ENCODE results near the gene ARNT2. TPM values are rescaled to one million over a fixed set of nuclear protein-coding genes. Genes with fewer than 3 reads are reported as not detected.
"Not testable (repeated sequence)": the region's sequence is repeated elsewhere in the genome, so short reads cannot be mapped to it uniquely, and the experiment has no call there.

ARNT2 gene
- total RNA-seq, 4 donors from 2014 or later: 5.1 to 8.8 (median 6.8) TPM

GRCh38 chr15:80386151-80386550 is 18.0 kb upstream of the ARNT2 start:
- TF ChIP-seq CTCF (IDR thresholded peaks at IDR 0.05) (no peak), POLR2A (IDR thresholded peaks at IDR 0.05) (no peak), EP300 (IDR thresholded peaks at IDR 0.05) (no peak)
- DNase-seq (ENCODE audit: low spot score in 2 of 2): no peak
- Histone ChIP-seq H3K9me3 (no peaks in the 10 kb centered on the region), H3K27me3 (no peaks in the 10 kb centered on the region), H3K27ac (no peak overlapping the region), H3K36me3 (no peaks in the 10 kb centered on the region), H3K4me3 (no peak overlapping the region), H3K4me1 (no peaks in the 10 kb centered on the region)
- WGBS, 2 donors: 70 to 75% methylated on average over 1 of the region's 1 CpG

GRCh38 chr15:80388326-80388725 is 15.9 kb upstream of the ARNT2 start:
- 62 to 79% methylated on average over 3 of the region's 3 CpGs for WGBS, 2 donors
- no peak for DNase-seq (ENCODE audit: low spot score in 2 of 2)
- Histone ChIP-seq H3K36me3 (no peaks in the 10 kb centered on the region), H3K27ac (no peak overlapping the region), H3K4me1 (no peaks in the 10 kb centered on the region), H3K4me3 (no peak overlapping the region), H3K9me3 (no peaks in the 10 kb centered on the region), H3K27me3 (no peaks in the 10 kb centered on the region)
- no peak for TF ChIP-seq CTCF (IDR thresholded peaks at IDR 0.05)
- TF ChIP-seq EP300 (IDR thresholded peaks at IDR 0.05): no peak
- TF ChIP-seq POLR2A (IDR thresholded peaks at IDR 0.05): no peak

- WGBS, 2 donors: 79 to 86% methylated on average over 1 of the region's 1 CpG
- H3K27ac ChIP-seq: no peak overlapping the region
- H3K4me3 ChIP-seq: no peak overlapping the region
- no peaks in the 10 kb centered on the region for H3K9me3 ChIP-seq
- H3K36me3 ChIP-seq: no peaks in the 10 kb centered on the region
- no peaks in the 10 kb centered on the region for H3K4me1 ChIP-seq
- H3K27me3 ChIP-seq: no peaks in the 10 kb centered on the region
- TF ChIP-seq POLR2A (IDR thresholded peaks at IDR 0.05) (no peak), EP300 (IDR thresholded peaks at IDR 0.05) (no peak), CTCF (IDR thresholded peaks at IDR 0.05) (no peak)
- no peak for DNase-seq (ENCODE audit: low spot score in 2 of 2)
These were observed 14.8 kb upstream of the ARNT2 start for GRCh38 chr15:80389370-80389769.

- WGBS, 2 donors: 96 to 100% methylated on average over 1 of the region's 1 CpG
- not testable (repeated sequence) for H3K27me3 ChIP-seq; DNase-seq (ENCODE audit: low spot score in 2 of 2); H3K4me1 ChIP-seq; H3K4me3 ChIP-seq; H3K27ac ChIP-seq; H3K36me3 ChIP-seq; H3K9me3 ChIP-seq
These were observed 13.2 kb upstream of the ARNT2 start for GRCh38 chr15:80390942-80391341.

GRCh38 chr15:80395616-80396015 is 8.6 kb upstream of the ARNT2 start:
- Histone ChIP-seq H3K9me3 (no peaks in the 10 kb centered on the region), H3K27me3 (no peaks in the 10 kb centered on the region), H3K27ac (no peak overlapping the region), H3K4me3 (no peak overlapping the region), H3K4me1 (no peaks in the 10 kb centered on the region), H3K36me3 (no peaks in the 10 kb centered on the region)
- no peak for TF ChIP-seq EP300 (IDR thresholded peaks at IDR 0.05)
- no peak for TF ChIP-seq POLR2A (IDR thresholded peaks at IDR 0.05)
- TF ChIP-seq CTCF (IDR thresholded peaks at IDR 0.05): no peak
- WGBS, 2 donors: 86 to 92% methylated on average over 3 of the region's 3 CpGs
- DNase-seq (ENCODE audit: low spot score in 2 of 2): no peak

- no peak overlapping the region for H3K27ac ChIP-seq
- no peaks in the 10 kb centered on the region for H3K4me1 ChIP-seq
- H3K9me3 ChIP-seq: no peaks in the 10 kb centered on the region
- WGBS, 2 donors: 79 to 84% methylated on average over 7 of the region's 7 CpGs
- H3K36me3 ChIP-seq: no peaks in the 10 kb centered on the region
- no peak for DNase-seq (ENCODE audit: low spot score in 2 of 2)
- H3K4me3 ChIP-seq: no peak overlapping the region
- TF ChIP-seq POLR2A (IDR thresholded peaks at IDR 0.05): no peak
- TF ChIP-seq CTCF (IDR thresholded peaks at IDR 0.05): no peak
- no peak for TF ChIP-seq EP300 (IDR thresholded peaks at IDR 0.05)
- H3K27me3 ChIP-seq: no peaks in the 10 kb centered on the region
These were observed 8.1 kb upstream of the ARNT2 start for GRCh38 chr15:80396096-80396495.
